Fibroblast of lung (primary cell): ENCODE measurements around the gene ABCA9. TPM values are rescaled to one million over a fixed set of nuclear protein-coding genes. Genes with fewer than 3 reads are reported as not detected.

Experiments
- DNase-seq, 2 donors: peaks; one replicate each; pipeline versions ENCODE4 v3.0.0 to v3.0.0-alpha.2; 2010; ENCODE audit warnings: low read depth in 2 of 2
- H2AFZ ChIP-seq: 2 replicates; pipeline ENCODE4 v1.5.1; 2012; ENCODE audit warnings: low read length, control low read depth, inconsistent platforms
- H3K27ac ChIP-seq: 2 replicates; pipeline ENCODE4 v1.5.1; 2011; ENCODE audit warnings: low read length, control low read depth; ENCODE audit not compliant: insufficient read depth
- H3K27me3 ChIP-seq: 2 replicates; pipeline ENCODE4 v1.5.1; 2011; ENCODE audit warnings: mild to moderate bottlenecking, low read length; ENCODE audit not compliant: control insufficient read depth, insufficient read depth
- H3K36me3 ChIP-seq: 2 replicates; pipeline ENCODE4 v1.5.1; 2011; ENCODE audit warnings: low read length; ENCODE audit not compliant: control insufficient read depth, insufficient read depth
- H3K4me1 ChIP-seq: 2 replicates; pipeline ENCODE4 v1.5.1; 2011; ENCODE audit warnings: low read length; ENCODE audit not compliant: control insufficient read depth, insufficient read depth; ENCODE audit errors: extremely low read depth
- H3K4me2 ChIP-seq: 2 replicates; pipeline ENCODE4 v1.5.1; 2011; ENCODE audit warnings: low read length, control low read depth; ENCODE audit not compliant: insufficient read depth; ENCODE audit errors: extremely low read depth
- H3K4me3 ChIP-seq, 4 experiments: fragments of 200-600 bp in 1 of 4; sonication (generic) in 1 of 4; replicated peaks in 1 of 4; 2 replicates each; pipeline ENCODE4 v1.5.1; 2011 to 2016; ENCODE audit warnings: low read length in 4 of 4, low read depth in 3 of 4, mild to moderate bottlenecking in 3 of 4, control low read depth in 2 of 4, inconsistent platforms in 1 of 4, mixed read lengths in 1 of 4; ENCODE audit not compliant: insufficient read depth in 1 of 4; ENCODE audit errors: control extremely low read depth in 1 of 4
- H3K79me2 ChIP-seq: 2 replicates; pipeline ENCODE4 v1.5.1; 2012; ENCODE audit warnings: mild to moderate bottlenecking, low read length, inconsistent platforms; ENCODE audit not compliant: control insufficient read depth, insufficient read depth
- H3K9ac ChIP-seq: 2 replicates; pipeline ENCODE4 v1.5.1; 2011; ENCODE audit warnings: mild to moderate bottlenecking, low read length, control low read depth; ENCODE audit not compliant: insufficient read depth
- H3K9me3 ChIP-seq: 2 replicates; pipeline ENCODE4 v1.5.1; 2012; ENCODE audit warnings: low read depth, low read length; ENCODE audit not compliant: control insufficient read depth, insufficient read depth
- H4K20me1 ChIP-seq: 2 replicates; pipeline ENCODE4 v1.5.1; 2011; ENCODE audit warnings: low read length; ENCODE audit not compliant: control insufficient read depth, insufficient read depth; ENCODE audit errors: extremely low read depth
- CTCF ChIP-seq, 2 donors: IDR thresholded peaks in 1 of 2; conservative IDR thresholded peaks in 1 of 2; 1 replicate in 1 of 2; 2 replicates in 1 of 2; pipeline ENCODE4 v1.5.1; 2011 to 2012; ENCODE audit warnings: low read length in 2 of 2, control low read depth in 1 of 2, inconsistent platforms in 1 of 2, low read depth in 1 of 2, mild to moderate bottlenecking in 1 of 2
- EZH2 ChIP-seq: IDR thresholded peaks from 2 replicates; pipeline ENCODE4 v1.5.1; 2012; ENCODE audit warnings: low read length, control low read depth, mild to moderate bottlenecking; ENCODE audit errors: missing control alignments
- polyA plus RNA-seq, 2 donors: library from polyadenylated mRNA; depleted of rRNA in 1 of 2; stranded (reverse) in 1 of 2; unstranded in 1 of 2; fragments of >200 nt; gene quantifications; 2 replicates each; pipeline ENCODE4 v1.2.1, GENCODE V29; 2011 to 2012; ENCODE audit warnings: missing spikeins in 1 of 2
- total RNA-seq: library from RNA; depleted of rRNA; stranded (reverse); fragments of >200 nt; gene quantifications from 2 replicates; pipeline ENCODE4 v1.2.1, GENCODE V29; 2014

Gene ABCA9
- total and polyA plus RNA-seq, 2 donors (not counting 1 experiment from before 2014, with no cell fraction given), result 1.6 to 3.1 TPM

DNA sequence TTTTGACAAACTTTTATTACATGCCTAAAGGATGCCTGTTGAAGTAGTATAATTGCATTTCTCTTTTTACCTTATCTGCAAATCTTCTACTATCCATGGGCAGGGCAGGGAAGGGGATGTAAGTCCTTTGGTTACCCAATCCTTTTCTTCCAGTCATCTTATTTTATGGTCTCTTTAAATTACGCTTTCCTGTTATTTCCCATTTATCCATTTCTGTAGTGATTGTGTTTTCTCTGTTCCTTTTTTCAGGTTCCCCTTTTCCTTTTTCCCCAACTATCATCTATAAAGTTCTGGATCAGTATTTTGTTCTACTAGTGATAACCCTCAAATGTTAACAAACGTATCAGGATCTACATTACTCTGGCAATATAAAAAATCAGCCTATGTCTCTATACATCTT, 3.3 kb upstream of the ABCA9 start:
- no peaks in the 10 kb centered on the region for H4K20me1 ChIP-seq
- H3K9me3 ChIP-seq, result no peaks in the 10 kb centered on the region
- no peaks in the 10 kb centered on the region for H3K36me3 ChIP-seq
- no peaks in the 10 kb centered on the region for H3K27me3 ChIP-seq
- no peak overlapping the region for H2AFZ ChIP-seq
- no peak overlapping the region for H3K27ac ChIP-seq
- no peak overlapping the region for H3K9ac ChIP-seq
- no peak overlapping the region for H3K4me2 ChIP-seq
- no peaks in the 10 kb centered on the region for H3K79me2 ChIP-seq
- H3K4me3 ChIP-seq, result no peak overlapping the region
- no peaks in the 10 kb centered on the region for H3K4me1 ChIP-seq
- no peak for TF ChIP-seq CTCF (conservative IDR thresholded peaks at IDR 0.05 in 1 of 2, IDR thresholded peaks at IDR 0.05 in 1 of 2; ENCODE audit: low read depth in 1 of 2, low read length in 2 of 2)
- no peak for TF ChIP-seq EZH2
- DNase-seq, result no peak

DNA sequence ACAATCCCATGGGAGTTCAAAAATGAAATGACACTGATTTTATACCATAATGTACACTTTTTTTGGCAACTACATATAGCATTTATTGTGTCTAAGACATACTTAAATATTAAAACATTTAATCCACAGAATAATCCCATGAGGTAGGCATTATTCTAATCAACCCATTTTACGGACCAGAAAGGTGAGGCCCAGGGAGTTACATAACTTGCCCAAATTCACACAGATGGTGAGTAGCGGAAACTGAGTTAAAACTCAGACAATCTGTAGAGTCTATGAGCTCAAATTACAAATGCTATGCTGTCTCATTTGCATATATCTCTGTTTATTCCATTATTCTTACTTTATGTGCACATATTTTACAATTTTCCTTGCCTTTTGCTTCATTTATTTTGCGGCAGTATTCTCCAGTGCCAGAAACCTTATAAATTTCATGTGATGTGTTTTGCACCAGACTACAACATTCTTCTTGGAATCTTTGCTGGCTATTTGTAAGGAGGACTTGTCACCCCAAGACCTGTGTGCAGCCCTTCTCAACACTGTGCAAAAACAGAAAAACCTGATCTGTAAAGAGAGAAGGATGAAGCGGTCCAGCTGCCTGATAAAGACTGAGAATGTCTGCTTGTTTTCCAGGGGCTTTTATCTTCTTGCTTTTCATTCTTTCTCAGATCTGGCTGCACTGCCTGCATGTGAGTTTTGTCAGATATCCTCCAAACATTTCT, 2.3 kb upstream of the ABCA9 start:
- no peaks in the 10 kb centered on the region for H3K4me1 ChIP-seq
- no peaks in the 10 kb centered on the region for H3K27me3 ChIP-seq
- no peak for DNase-seq
- H4K20me1 ChIP-seq, result no peaks in the 10 kb centered on the region
- no peak overlapping the region for H3K27ac ChIP-seq
- no peaks in the 10 kb centered on the region for H3K36me3 ChIP-seq
- no peak overlapping the region for H2AFZ ChIP-seq
- H3K79me2 ChIP-seq, result no peaks in the 10 kb centered on the region
- H3K9ac ChIP-seq, result no peak overlapping the region
- no peak overlapping the region for H3K4me3 ChIP-seq
- no peaks in the 10 kb centered on the region for H3K9me3 ChIP-seq
- H3K4me2 ChIP-seq, result no peak overlapping the region
- TF ChIP-seq CTCF (conservative IDR thresholded peaks at IDR 0.05 in 1 of 2, IDR thresholded peaks at IDR 0.05 in 1 of 2; ENCODE audit: low read depth in 1 of 2, low read length in 2 of 2) (no peak), EZH2 (no peak)

DNA sequence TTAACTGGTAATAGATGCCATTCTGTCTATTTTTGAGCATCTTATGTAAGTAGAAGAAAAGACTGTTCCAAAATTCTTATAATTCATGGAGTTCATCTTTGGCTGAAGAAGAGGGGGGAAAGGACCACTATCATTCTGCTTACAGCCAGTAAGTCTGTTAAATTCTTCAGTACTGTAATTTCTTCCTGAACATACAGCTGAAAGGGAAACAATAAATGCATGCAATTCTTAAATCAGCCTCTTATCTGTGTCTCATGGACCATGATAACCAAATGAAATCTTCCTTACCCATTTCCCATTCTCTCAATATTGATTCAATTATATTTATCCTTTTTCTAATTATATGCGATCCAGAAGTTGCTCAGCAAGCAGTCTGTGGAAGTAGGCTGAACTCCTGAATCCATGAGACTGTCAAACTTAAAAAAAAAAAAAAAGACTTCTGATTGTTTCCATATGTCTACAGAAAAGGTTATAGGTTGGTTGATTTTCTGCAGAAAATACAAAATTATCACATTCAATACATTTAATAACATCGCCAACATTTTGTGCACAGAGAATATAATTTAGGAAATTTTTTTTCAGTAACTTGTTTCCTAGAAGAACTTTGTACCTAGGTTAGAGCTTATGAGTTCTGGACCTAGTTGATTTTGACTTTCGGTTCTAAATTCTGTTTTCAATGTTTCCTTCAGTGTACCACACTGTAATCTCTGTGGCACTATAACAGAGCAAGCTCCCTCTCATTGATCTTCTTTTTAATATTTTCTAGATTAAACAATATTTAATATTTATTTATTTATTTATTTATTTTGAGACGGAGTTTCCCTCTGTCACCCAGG, 1.2 kb upstream of the ABCA9 start:
- no peaks in the 10 kb centered on the region for H3K36me3 ChIP-seq
- DNase-seq, result no peak
- H3K27me3 ChIP-seq, result no peaks in the 10 kb centered on the region
- no peaks in the 10 kb centered on the region for H3K79me2 ChIP-seq
- TF ChIP-seq CTCF (conservative IDR thresholded peaks at IDR 0.05 in 1 of 2, IDR thresholded peaks at IDR 0.05 in 1 of 2; ENCODE audit: low read depth in 1 of 2, low read length in 2 of 2), result no peak
- TF ChIP-seq EZH2, result no peak
- H3K4me1 ChIP-seq, result no peaks in the 10 kb centered on the region
- H3K27ac ChIP-seq, result no peak overlapping the region
- no peaks in the 10 kb centered on the region for H3K9me3 ChIP-seq
- no peak overlapping the region for H3K4me3 ChIP-seq
- no peak overlapping the region for H3K4me2 ChIP-seq
- no peak overlapping the region for H3K9ac ChIP-seq
- no peaks in the 10 kb centered on the region for H4K20me1 ChIP-seq
- H2AFZ ChIP-seq, result no peak overlapping the region
